Ovary (tissue), 3 donors: Measurements from ENCODE around the gene ABCA6.

Experiments used
- POLR2A ChIP-seq: fragments of 450-650 bp; IDR thresholded peaks from one replicate; pipeline ENCODE4 v1.6.1; 2017; ENCODE audit warnings: antibody characterized with exemption, mild to moderate bottlenecking, moderate library complexity
- TF ChIP-seq, protein P1 (sequence below), 3 donors: fragments of 450-650 bp in 2 of 3; fragments of 200-600 bp in 1 of 3; IDR thresholded peaks; one replicate each; pipeline versions ENCODE4 v1.5.1 to v1.8.0; 2016 to 2022; ENCODE audit warnings: antibody characterized with exemption in 3 of 3, mild to moderate bottlenecking in 1 of 3
- donor health status: DM: no; HTN: no; CAD: no.

DNA sequence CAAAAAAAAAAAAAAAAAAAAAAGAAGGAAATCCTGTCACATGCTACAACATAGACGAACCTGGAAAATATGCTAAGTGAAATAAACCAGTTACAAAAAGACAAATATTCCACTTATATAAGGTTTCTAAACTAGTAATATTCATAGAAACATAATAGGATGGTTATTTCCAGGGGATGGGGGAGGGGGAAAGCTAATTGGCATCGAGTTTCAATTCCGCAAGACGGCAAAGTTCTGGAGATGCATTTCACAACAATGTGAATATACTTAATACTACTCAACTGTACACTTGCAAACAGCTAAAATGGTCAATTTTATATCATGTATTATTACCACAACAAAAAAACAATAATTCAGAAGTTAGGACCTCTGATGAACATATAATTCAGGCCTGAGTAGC lies 43.1 kb downstream of the ABCA6 start:
- no peak for TF ChIP-seq POLR2A
- TF ChIP-seq, protein P1, sequence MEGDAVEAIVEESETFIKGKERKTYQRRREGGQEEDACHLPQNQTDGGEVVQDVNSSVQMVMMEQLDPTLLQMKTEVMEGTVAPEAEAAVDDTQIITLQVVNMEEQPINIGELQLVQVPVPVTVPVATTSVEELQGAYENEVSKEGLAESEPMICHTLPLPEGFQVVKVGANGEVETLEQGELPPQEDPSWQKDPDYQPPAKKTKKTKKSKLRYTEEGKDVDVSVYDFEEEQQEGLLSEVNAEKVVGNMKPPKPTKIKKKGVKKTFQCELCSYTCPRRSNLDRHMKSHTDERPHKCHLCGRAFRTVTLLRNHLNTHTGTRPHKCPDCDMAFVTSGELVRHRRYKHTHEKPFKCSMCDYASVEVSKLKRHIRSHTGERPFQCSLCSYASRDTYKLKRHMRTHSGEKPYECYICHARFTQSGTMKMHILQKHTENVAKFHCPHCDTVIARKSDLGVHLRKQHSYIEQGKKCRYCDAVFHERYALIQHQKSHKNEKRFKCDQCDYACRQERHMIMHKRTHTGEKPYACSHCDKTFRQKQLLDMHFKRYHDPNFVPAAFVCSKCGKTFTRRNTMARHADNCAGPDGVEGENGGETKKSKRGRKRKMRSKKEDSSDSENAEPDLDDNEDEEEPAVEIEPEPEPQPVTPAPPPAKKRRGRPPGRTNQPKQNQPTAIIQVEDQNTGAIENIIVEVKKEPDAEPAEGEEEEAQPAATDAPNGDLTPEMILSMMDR (IDR thresholded peaks at IDR 0.05): no peak
